Skeletal muscle satellite cell (primary cell): ENCODE data around the gene CHST13.

Experiments used
- H3K27me3 ChIP-seq: 2 replicates; pipeline ENCODE4 v1.7.0; 2013; ENCODE audit warnings: low read length; ENCODE audit not compliant: control insufficient read depth, insufficient read depth
- H3K36me3 ChIP-seq: 2 replicates; pipeline ENCODE4 v1.7.0; 2013; ENCODE audit warnings: mild to moderate bottlenecking, control low read depth, low read length; ENCODE audit not compliant: insufficient read depth
- H3K4me1 ChIP-seq: 2 replicates; pipeline ENCODE4 v1.7.0; 2013; ENCODE audit warnings: low read length; ENCODE audit not compliant: control insufficient read depth, insufficient read depth
- H3K4me2 ChIP-seq: 2 replicates; pipeline ENCODE4 v1.7.0; 2013; ENCODE audit warnings: mild to moderate bottlenecking, low read length
- H3K4me3 ChIP-seq: 2 replicates; pipeline ENCODE4 v1.7.0; 2013; ENCODE audit warnings: low read length
- H3K9ac ChIP-seq: 2 replicates; pipeline ENCODE4 v1.7.0; 2013; ENCODE audit warnings: mild to moderate bottlenecking, low read depth, low read length, moderate library complexity
- H3K9me3 ChIP-seq: replicated peaks from 2 replicates; pipeline ENCODE4 v1.7.0; 2013; ENCODE audit warnings: mild to moderate bottlenecking, control low read depth, low read length

Gene CHST13

GRCh38 chr3:126481808-126482502 lies 42.0 kb upstream of the CHST13 start:
- Histone ChIP-seq H3K4me1 (peaks cover 7% of the 10 kb centered on the region), H3K9ac (no peak overlapping the region), H3K27me3 (peaks cover 3% of the 10 kb centered on the region), H3K9me3 (no peaks in the 10 kb centered on the region), H3K4me3 (no peak overlapping the region), H3K36me3 (no peaks in the 10 kb centered on the region), H3K4me2 (no peak overlapping the region)

- Histone ChIP-seq H3K4me1 (peaks cover 13% of the 10 kb centered on the region), H3K4me3 (no peak overlapping the region), H3K36me3 (no peaks in the 10 kb centered on the region), H3K9me3 (no peaks in the 10 kb centered on the region), H3K9ac (no peak overlapping the region), H3K4me2 (no peak overlapping the region), H3K27me3 (peaks cover 3% of the 10 kb centered on the region)
Observed at GRCh38 chr3:126482503-126483255, 41.3 kb upstream of the CHST13 start.

- Histone ChIP-seq H3K9me3 (no peaks in the 10 kb centered on the region), H3K4me2 (no peak overlapping the region), H3K9ac (no peak overlapping the region), H3K4me1 (peaks cover 13% of the 10 kb centered on the region), H3K36me3 (no peaks in the 10 kb centered on the region), H3K27me3 (peaks cover 3% of the 10 kb centered on the region), H3K4me3 (no peak overlapping the region)
Observed at GRCh38 chr3:126483321-126483761, 40.6 kb upstream of the CHST13 start.

DNA sequence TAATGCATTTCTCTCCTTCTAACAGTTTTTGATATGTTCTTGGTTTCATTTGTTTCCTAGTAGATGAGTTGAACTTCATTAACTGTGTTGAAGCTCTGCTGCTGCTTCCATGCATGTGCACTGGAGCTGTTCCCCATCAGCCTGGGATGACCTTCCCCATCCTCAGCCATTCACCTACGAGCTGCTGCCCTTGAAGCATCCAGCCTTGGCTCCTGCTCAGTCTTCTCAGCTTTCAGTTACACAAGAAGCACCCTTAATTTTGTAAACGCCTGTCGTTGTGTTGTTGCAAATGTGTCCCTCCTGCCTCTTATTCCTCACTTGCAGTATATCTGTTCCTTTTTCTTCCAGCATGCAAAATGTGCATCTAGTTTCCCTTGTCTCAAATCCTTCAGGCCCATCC lies 39.8 kb upstream of the CHST13 start:
- Histone ChIP-seq H3K9me3 (no peaks in the 10 kb centered on the region), H3K9ac (no peak overlapping the region), H3K4me1 (peaks cover 13% of the 10 kb centered on the region), H3K36me3 (no peaks in the 10 kb centered on the region), H3K27me3 (peaks cover 8% of the 10 kb centered on the region), H3K4me2 (no peak overlapping the region), H3K4me3 (no peak overlapping the region)

DNA sequence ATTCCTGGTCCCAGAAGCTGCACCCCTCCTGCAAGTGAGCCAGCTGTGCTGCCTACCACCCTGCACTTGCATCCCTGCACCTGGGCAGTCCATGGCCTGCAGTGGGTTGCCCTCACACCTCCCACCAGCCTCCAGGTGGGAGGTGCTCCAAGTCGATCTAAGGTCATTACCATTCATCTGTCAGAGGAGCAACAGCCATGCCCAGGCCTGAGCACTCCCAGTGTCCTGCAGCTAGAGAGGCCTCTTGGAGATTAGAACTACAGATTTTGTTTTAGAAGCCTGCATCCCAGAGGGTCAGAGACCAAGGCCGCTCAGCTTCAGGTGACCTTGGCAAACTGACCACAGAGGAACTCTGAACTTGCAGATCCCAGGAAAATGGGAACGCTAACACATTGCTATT lies 39.3 kb upstream of the CHST13 start:
- H3K4me1 ChIP-seq: peaks cover 13% of the 10 kb centered on the region
- H3K36me3 ChIP-seq: no peaks in the 10 kb centered on the region
- no peaks in the 10 kb centered on the region for H3K9me3 ChIP-seq
- H3K4me2 ChIP-seq: no peak overlapping the region
- no peak overlapping the region for H3K9ac ChIP-seq
- H3K27me3 ChIP-seq: peaks cover 13% of the 10 kb centered on the region
- no peak overlapping the region for H3K4me3 ChIP-seq

DNA sequence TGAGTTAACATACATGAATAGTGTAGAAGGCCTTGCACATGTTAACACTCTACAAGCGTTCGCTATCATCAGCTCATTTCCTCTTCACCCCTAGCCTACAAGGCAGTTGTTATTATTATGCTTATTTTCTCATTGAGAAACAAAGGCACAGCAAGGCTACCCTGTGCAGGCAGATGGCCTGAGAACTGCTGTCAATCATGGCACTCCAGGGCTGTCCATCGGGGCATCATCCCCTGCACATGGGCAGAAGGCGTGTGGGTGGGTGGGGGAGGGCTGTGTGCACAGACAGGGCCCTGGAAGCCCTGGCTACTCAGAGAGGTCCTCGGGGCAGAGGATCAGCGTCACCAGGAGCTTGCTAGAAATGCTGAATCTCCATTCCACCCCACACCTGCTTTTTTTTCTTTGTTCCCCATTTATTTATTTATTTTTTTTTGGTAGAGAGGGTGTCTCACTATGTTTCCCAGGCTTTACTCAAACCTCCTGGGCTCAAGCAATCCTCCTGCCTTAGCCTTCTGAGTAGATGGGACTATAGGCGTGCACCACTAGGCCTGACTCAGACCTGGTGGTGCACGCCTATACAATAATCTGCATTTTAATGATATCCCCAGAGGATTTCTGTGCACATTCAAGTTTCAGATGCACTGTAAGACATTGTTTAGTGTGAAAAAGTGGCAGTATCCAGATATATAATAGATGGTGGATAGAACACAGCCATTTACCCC lies 38.6 kb upstream of the CHST13 start:
- no peak overlapping the region for H3K9ac ChIP-seq
- no peaks in the 10 kb centered on the region for H3K36me3 ChIP-seq
- H3K9me3 ChIP-seq: no peaks in the 10 kb centered on the region
- peaks cover 13% of the 10 kb centered on the region for H3K4me1 ChIP-seq
- peaks cover 18% of the 10 kb centered on the region for H3K27me3 ChIP-seq
- no peak overlapping the region for H3K4me2 ChIP-seq
- no peak overlapping the region for H3K4me3 ChIP-seq

DNA sequence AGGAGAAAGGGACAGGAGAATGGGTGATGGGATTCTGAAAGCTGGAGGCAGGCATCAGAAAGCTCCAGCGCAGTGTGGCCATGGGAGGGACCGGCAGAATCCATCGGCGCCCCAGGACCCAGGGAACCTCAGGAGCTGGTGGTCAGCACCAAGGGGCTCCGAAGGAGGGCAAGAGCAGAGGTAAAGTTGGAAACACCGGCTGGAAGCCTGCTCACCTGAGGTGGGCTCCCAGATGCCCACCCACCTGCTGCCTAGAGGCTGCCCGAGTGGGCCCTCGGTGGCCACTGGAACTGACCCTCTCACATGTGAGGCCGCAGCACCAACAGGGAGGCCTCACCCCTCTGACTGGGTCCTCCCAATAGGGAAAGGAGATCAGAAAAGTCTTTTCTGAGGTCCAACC lies 38.0 kb upstream of the CHST13 start:
- Histone ChIP-seq H3K4me3 (no peak overlapping the region), H3K4me1 (peaks cover 13% of the 10 kb centered on the region)

DNA sequence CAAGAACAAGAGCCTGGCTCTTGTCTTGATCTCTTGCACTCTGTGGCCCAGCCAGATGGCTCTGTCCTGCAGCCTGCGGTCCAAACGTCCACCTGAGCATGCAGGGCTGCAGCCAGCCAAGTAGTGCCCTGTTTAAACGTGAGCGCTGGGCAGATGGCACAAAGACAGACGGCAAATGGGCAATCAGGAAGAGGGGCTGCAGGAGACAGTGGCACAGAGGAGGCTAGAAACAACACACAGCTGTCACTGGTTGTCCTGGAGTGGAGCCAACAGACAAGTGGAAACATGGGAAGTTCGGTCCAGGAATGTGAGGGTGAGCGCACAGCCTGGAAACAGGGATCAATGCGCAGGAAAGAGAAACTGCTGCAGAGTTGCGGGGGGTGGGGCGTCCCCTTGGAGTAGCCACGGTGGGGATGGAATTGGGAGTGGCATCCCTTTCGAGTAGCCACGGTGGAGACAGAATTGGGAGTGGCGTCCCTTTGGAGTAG lies 37.6 kb upstream of the CHST13 start:
- no peak overlapping the region for H3K4me2 ChIP-seq
- H3K9ac ChIP-seq: no peak overlapping the region
- H3K4me3 ChIP-seq: no peak overlapping the region
- H3K27me3 ChIP-seq: peaks cover 29% of the 10 kb centered on the region
- H3K36me3 ChIP-seq: no peaks in the 10 kb centered on the region
- H3K9me3 ChIP-seq: no peaks in the 10 kb centered on the region
- peaks cover 13% of the 10 kb centered on the region for H3K4me1 ChIP-seq

More for the DNA sequence above, 38.0 kb upstream of the CHST13 start:
- Histone ChIP-seq H3K9ac (no peak overlapping the region), H3K27me3 (peaks cover 25% of the 10 kb centered on the region), H3K36me3 (no peaks in the 10 kb centered on the region), H3K9me3 (no peaks in the 10 kb centered on the region), H3K4me2 (no peak overlapping the region)

GRCh38 chr3:126487151-126487771 lies 36.7 kb upstream of the CHST13 start:
- H3K36me3 ChIP-seq: no peaks in the 10 kb centered on the region
- H3K9me3 ChIP-seq: no peaks in the 10 kb centered on the region
- H3K4me2 ChIP-seq: no peak overlapping the region
- H3K4me1 ChIP-seq: peaks cover 13% of the 10 kb centered on the region
- H3K9ac ChIP-seq: no peak overlapping the region
- peaks cover 33% of the 10 kb centered on the region for H3K27me3 ChIP-seq
- H3K4me3 ChIP-seq: no peak overlapping the region

GRCh38 chr3:126488185-126488584 lies 35.8 kb upstream of the CHST13 start:
- H3K4me3 ChIP-seq: no peak overlapping the region
- no peaks in the 10 kb centered on the region for H3K36me3 ChIP-seq
- H3K9me3 ChIP-seq: no peaks in the 10 kb centered on the region
- no peak overlapping the region for H3K4me2 ChIP-seq
- peaks cover 36% of the 10 kb centered on the region for H3K27me3 ChIP-seq
- H3K4me1 ChIP-seq: peaks cover 13% of the 10 kb centered on the region
- no peak overlapping the region for H3K9ac ChIP-seq
